Activated CD8-positive, alpha-beta memory T cell treated with anti-CD3 and anti-CD28 coated beads, Interleukin-2, amount 10 ng/mL, durations not matched to agents 7 days and 5 days (primary cell): ENCODE results near the gene FZR1. TPM values are rescaled to one million over a fixed set of nuclear protein-coding genes. Genes with fewer than 3 reads are reported as not detected.
A peak's percentile ranks its signal among the peaks of the same experiment; 100 is the strongest.

Experiments
- ATAC-seq: fragments of 150-1000 bp; cut with Tn5 transposase; one replicate; pipeline ENCODE4 v1.10.0; 2021; ENCODE audit warnings: moderate library complexity
- CTCF ChIA-PET: fragments of 350-600 bp; sonication (Branson Sonifier 250); formaldehyde crosslinking; loops from one replicate; lab custom pipeline; 2021; ENCODE audit warnings: antibody characterized with exemption; lab: Charles Lee
- DNase-seq: peaks from one replicate; pipeline ENCODE4 v3.0.0-alpha.2; 2020
- H3K27ac Mint-ChIP-seq: one replicate; pipeline ENCODE4 v1.8.0; 2021; ENCODE audit warnings: mild to moderate bottlenecking, mixed read lengths
- H3K27me3 Mint-ChIP-seq: one replicate; pipeline ENCODE4 v1.8.0; 2021; ENCODE audit warnings: mixed read lengths
- H3K36me3 Mint-ChIP-seq: one replicate; pipeline ENCODE4 v1.8.0; 2021; ENCODE audit warnings: mild to moderate bottlenecking, mixed read lengths
- H3K4me1 Mint-ChIP-seq: one replicate; pipeline ENCODE4 v1.8.0; 2021; ENCODE audit warnings: mixed read lengths
- H3K4me3 Mint-ChIP-seq: one replicate; pipeline ENCODE4 v1.8.0; 2021; ENCODE audit warnings: mild to moderate bottlenecking, moderate library complexity, mixed read lengths
- H3K9me3 Mint-ChIP-seq: one replicate; pipeline ENCODE4 v1.8.0; 2022; ENCODE audit warnings: low read depth, mixed read lengths
- total RNA-seq, 2 experiments: library from RNA; stranded (reverse); gene quantifications; one replicate each; pipeline ENCODE4 v1.2.3, GENCODE V29; 2021

FZR1 gene
- total RNA-seq, 2 experiments from 2014 or later = 61.4 to 79.1 TPM

DNA sequence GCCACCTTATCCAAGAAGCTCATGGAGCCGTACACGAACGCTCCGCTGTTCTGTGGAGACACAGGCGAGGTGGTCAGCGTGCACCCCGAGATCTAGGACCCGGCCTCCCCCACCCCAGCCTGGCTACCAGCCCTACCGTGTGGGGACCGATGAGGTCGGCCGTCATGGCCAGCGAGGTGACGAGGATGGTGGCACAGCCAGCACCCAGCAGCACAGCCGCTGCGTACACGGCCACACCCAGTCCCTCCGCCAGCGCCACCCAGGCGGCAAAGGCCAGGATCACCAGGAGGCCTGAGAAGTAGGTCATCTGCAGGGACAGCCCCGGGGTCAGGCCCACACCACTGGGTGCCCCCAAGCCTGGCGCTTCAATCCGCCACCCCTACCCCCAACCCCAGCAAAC is 40.0 kb downstream of the FZR1 start:
- CTCF ChIA-PET = interaction anchor here (0.9 to 5.4 kb wide), 10 partner anchors 10 to 241 kb away, joined by 3 to 77 read pairs (median 6); partner anchors contain the start of genes GIPC3 and MFSD12
- DNase-seq = no peak
- H3K36me3 Mint-ChIP-seq = no peaks in the 10 kb centered on the region
- H3K9me3 Mint-ChIP-seq = no peaks in the 10 kb centered on the region
- H3K27ac Mint-ChIP-seq = no peak overlapping the region
- no peaks in the 10 kb centered on the region for H3K27me3 Mint-ChIP-seq
- ATAC-seq = no peak
- H3K4me3 Mint-ChIP-seq = no peak overlapping the region
- peaks cover 6% of the 10 kb centered on the region for H3K4me1 Mint-ChIP-seq

DNA sequence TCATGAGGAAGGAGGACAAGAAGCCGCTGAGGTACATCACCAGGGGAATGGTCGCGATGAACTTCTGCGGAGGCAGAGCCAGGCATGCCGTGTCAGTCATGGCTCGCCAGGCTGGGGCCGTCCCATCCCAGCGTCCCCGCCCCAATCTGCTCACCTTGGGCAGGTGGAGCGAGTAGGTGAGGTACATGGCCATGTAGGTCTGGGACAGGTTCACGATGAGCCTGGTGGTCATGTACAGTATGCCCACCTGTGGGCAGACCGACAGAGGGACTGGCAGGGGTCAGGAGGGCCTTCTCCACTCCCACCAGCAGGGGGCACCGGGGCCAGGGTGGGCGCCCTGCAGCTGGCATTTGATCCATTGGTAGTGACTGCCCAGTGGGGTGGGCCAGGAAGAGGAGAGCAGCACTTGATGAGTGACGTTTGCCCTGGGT is 41.2 kb downstream of the FZR1 start:
- peaks cover 8% of the 10 kb centered on the region for H3K4me1 Mint-ChIP-seq
- no peaks in the 10 kb centered on the region for H3K9me3 Mint-ChIP-seq
- no peaks in the 10 kb centered on the region for H3K27me3 Mint-ChIP-seq
- peak; percentile 56 for DNase-seq
- CTCF ChIA-PET = interaction anchor here (1.2 to 5.4 kb wide), 5 partner anchors 10 to 140 kb away, joined by 3 to 77 read pairs (median 3); partner anchors contain the start of genes DOHH and MFSD12
- no peaks in the 10 kb centered on the region for H3K36me3 Mint-ChIP-seq
- ATAC-seq = no peak
- H3K27ac Mint-ChIP-seq = no peak overlapping the region
- no peak overlapping the region for H3K4me3 Mint-ChIP-seq

DNA sequence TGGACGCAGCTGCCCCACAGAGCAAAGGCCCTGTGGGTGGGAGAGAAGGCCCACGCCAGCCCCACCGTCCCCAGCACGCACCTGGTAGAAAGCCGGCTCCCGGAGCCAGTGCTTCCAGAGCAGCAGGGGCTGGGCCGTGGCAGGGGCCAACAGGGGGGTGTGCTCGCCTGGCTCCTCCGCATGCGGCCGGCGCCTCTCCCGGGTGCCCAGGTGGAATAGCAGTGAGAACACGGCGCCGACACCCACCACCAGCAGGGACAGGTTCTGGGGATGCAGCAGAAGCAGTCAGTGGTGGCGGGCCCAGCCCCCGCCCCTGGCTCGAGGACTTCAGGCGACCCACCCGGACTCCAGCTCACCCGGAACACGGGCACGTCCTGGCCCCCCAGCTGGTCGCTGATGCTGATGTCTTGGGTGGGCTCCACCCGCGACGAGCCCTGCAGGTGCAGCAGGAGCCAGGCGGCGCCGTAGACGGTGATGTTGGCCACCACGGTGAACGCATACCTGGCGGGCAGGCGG is 41.7 kb downstream of the FZR1 start:
- Mint-ChIP-seq H3K27ac (no peak overlapping the region), H3K4me1 (peaks cover 8% of the 10 kb centered on the region), H3K36me3 (no peaks in the 10 kb centered on the region), H3K27me3 (no peaks in the 10 kb centered on the region), H3K4me3 (no peak overlapping the region), H3K9me3 (no peaks in the 10 kb centered on the region)
- DNase-seq = no peak
- ATAC-seq = no peak
- CTCF ChIA-PET = interaction anchor here (1.2 to 5.4 kb wide), 4 partner anchors 9 to 47 kb away, joined by 3 to 77 read pairs (median 4); partner anchors contain the start of genes DOHH and MFSD12

DNA sequence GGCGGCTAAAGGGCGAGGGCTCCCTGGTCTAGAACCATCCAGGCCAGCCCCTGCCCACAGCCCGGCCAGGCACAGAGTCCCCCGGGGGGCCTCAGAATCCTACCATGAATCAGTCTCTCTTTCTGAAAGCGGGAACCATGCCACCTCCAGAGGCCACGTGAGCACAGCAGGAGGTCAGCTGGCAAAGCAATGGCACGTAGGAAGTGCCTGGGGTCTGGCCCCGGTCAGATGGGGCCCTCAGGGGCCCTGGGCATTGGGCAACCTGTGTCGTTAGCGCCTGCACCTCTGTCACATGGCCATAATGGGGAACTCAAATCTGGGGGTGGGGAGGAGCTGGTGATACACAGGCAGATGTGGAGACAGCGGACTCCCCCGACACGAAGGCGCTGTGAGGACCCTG is 42.5 kb downstream of the FZR1 start:
- no peak overlapping the region for H3K4me3 Mint-ChIP-seq
- ATAC-seq (no peak), DNase-seq (no peak)
- peaks cover 12% of the 10 kb centered on the region for H3K4me1 Mint-ChIP-seq
- no peaks in the 10 kb centered on the region for H3K27me3 Mint-ChIP-seq
- no peaks in the 10 kb centered on the region for H3K36me3 Mint-ChIP-seq
- CTCF ChIA-PET = interaction anchor here (1.2 to 5.4 kb wide), 3 partner anchors 9 to 48 kb away, joined by 3 to 77 read pairs (median 3); partner anchors contain the start of genes DOHH and MFSD12
- no peak overlapping the region for H3K27ac Mint-ChIP-seq
- no peaks in the 10 kb centered on the region for H3K9me3 Mint-ChIP-seq

DNA sequence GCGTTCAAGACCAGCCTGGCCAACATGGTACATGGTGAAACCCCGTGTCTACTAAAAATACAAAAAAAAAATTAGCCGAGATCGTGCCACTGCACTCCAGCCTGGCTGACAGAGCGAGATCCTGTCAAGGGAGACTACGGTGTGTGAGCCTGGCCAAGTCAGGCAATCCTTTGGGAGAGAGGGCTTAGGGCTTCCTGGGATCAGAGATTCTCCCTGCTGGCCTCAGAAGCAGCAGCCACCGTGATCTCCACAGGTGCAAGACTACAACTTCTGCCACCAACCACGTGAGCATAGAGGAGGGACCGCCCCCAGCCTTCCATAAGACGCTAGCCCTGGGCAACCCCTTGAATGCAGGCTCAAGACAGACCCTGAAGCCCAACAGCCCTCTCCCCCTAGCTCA is 43.7 kb downstream of the FZR1 start:
- H3K27ac Mint-ChIP-seq = peak overlapping the region; percentile 2
- H3K36me3 Mint-ChIP-seq = no peaks in the 10 kb centered on the region
- no peaks in the 10 kb centered on the region for H3K27me3 Mint-ChIP-seq
- H3K4me3 Mint-ChIP-seq = no peak overlapping the region
- no peak for ATAC-seq
- CTCF ChIA-PET = no interaction called here
- H3K9me3 Mint-ChIP-seq = no peaks in the 10 kb centered on the region
- H3K4me1 Mint-ChIP-seq = peaks cover 20% of the 10 kb centered on the region
- DNase-seq = no peak

DNA sequence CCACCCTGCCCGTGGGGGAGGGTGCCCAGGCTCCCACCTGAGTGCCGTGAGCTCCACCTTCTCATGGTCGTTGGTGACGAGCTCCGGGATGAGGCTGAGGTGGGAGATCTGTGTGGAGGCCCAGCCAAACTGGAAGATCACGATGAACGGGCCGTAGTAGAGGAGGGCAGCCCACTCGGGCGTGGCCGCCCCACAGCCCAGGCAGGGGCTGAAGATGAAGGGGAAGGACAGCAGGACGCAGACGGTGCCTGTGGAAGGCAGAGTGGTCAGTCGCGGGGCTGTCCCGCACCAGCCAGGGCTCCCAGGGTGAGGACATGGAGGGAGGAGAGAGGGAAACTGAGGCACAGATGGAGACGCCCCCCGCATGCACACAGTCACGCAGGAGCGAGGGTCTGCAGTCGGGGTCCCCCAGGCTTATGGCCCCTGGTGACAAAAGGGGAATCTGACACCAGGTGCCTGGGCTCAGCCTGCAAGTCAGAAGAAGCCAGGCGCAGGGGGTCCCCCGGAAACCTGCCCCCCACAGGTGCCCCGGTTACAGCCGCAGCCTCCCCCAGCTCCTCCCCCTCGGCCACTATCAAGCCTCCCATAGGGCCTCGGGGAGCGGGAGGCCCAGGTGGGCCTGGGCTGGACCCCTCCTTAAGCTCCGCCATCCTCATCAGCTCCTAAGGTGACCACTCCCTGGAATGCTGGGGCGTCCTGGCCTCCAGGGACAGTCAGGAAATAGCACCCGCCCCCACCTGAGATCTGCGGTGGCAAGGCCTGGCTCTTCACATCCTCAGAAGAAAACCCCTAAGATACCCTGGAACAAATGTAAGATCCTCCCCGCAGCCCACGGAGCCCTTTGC is 45.1 kb downstream of the FZR1 start:
- Mint-ChIP-seq H3K27ac (no peak overlapping the region), H3K9me3 (no peaks in the 10 kb centered on the region), H3K27me3 (no peaks in the 10 kb centered on the region), H3K4me1 (peaks cover 28% of the 10 kb centered on the region), H3K36me3 (no peaks in the 10 kb centered on the region), H3K4me3 (no peak overlapping the region)
- CTCF ChIA-PET = no interaction called here
- DNase-seq (no peak), ATAC-seq (no peak)

DNA sequence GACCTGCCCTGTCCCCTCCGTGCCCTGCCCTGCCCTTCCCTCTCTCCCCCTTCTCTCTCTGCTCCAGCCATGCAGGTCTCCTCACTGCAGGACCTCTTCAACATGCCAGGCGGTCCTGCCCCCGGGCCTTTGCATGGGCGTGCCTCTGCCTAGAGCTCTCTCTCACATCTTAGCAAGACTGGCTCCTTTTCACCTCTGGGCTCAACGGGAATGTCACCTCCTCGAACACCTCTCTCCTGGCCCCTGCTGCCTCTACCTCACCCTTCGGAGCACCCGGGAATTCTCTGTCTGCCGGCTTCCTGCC is 45.6 kb downstream of the FZR1 start:
- Mint-ChIP-seq H3K4me1 (peaks cover 33% of the 10 kb centered on the region), H3K4me3 (no peak overlapping the region), H3K27ac (no peak overlapping the region), H3K9me3 (no peaks in the 10 kb centered on the region), H3K36me3 (peaks cover 1% of the 10 kb centered on the region), H3K27me3 (no peaks in the 10 kb centered on the region)
- CTCF ChIA-PET = no interaction called here
- DNase-seq (no peak), ATAC-seq (no peak)

DNA sequence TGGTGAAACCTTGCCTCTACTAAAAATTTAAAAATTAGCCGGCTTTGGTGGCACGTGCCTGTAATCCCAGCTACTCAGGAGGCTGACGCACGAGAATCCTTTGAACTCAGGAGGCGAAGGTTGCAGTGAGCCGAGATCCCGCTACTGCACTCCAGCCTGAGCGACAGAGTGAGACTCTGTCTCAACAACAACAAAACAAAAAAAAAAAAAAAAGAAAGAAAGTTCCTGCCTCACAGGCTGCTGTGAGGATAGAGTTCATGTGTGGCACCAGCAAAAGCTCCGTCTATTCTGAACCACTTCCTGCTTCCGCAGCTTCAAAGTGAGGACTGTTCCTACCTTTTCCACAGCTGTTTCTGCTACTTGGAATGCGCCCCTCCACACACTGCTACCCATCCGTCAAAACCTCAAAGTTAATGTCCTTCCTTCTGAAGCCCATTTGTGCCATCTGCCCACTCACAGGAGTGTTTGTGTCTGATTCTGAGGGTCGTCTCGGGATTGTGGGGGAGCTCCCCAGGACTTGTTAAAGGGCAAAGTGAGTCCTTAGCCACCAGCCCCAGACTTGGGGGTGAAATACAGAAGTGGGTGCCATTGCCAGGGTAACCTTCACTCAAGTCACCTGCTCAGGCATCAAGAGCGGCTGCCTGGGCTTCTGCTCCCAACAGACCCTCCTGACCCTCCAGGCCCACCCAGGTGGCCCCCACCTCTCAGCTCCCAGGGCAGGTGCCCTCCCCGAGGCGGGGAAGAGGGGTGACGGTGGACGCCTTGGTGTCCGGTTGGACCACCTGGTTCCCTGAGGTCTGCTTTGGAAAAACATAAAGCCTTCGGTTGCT is 48.4 kb downstream of the FZR1 start:
- Mint-ChIP-seq H3K4me1 (peaks cover 41% of the 10 kb centered on the region), H3K9me3 (no peaks in the 10 kb centered on the region), H3K4me3 (peak overlapping the region; percentile 53), H3K27ac (peak overlapping the region; percentile 92), H3K27me3 (no peaks in the 10 kb centered on the region), H3K36me3 (peaks cover 2% of the 10 kb centered on the region)
- peak; percentile 6 for ATAC-seq
- peak; percentile 65 for DNase-seq
- CTCF ChIA-PET = interaction anchor here (0.6 to 7.1 kb wide), 5 partner anchors 8 to 831 kb away, joined by 3 to 77 read pairs (median 3); partner anchors contain the start of gene TEKTIP1

DNA sequence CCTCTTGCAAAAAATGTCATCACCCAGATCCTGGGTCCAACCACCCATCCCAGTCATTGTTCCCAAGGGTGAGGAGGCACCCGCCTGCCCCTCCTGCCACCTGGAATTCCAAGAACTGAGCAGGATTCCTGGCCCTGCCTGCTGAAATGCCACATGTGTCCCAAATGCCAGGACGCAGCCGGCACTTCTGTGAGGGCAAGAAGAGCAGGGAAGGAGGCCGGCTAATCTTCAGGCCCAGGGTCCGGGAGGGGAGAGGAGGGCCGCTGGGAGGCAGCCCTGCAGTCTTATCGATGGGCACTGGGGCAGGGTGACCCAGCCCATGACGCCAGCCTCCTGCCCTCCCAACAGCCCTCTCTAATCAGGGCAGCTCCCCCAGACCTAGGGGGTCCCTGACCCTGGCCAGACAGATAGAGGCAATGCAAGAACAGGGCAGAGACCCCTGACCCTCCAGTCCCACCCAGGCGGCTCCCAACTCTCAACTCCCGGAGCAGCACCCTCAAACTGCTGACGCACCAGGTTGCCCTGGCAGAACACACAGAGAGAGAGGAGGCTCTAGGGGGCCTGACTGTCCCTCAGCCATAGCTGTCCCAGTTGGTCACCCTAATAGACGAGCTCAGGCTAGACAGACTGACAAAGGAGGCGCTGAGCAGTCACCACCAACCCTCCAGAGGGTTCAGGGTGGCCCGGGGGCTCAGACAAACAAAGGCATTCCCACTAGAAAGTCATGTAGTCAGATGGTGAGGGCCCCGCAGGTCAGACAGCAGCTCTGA is 49.7 kb downstream of the FZR1 start:
- Mint-ChIP-seq H3K27ac (peak overlapping the region; percentile 84), H3K4me1 (peaks cover 41% of the 10 kb centered on the region), H3K4me3 (peak overlapping the region; percentile 92), H3K36me3 (peaks cover 2% of the 10 kb centered on the region), H3K27me3 (no peaks in the 10 kb centered on the region), H3K9me3 (no peaks in the 10 kb centered on the region)
- no peak for DNase-seq
- ATAC-seq = no peak
- CTCF ChIA-PET = interaction anchor here (1.0 to 7.1 kb wide), 6 partner anchors 9 to 251 kb away, joined by 3 to 77 read pairs (median 4); no protein-coding TSS in a partner anchor

DNA sequence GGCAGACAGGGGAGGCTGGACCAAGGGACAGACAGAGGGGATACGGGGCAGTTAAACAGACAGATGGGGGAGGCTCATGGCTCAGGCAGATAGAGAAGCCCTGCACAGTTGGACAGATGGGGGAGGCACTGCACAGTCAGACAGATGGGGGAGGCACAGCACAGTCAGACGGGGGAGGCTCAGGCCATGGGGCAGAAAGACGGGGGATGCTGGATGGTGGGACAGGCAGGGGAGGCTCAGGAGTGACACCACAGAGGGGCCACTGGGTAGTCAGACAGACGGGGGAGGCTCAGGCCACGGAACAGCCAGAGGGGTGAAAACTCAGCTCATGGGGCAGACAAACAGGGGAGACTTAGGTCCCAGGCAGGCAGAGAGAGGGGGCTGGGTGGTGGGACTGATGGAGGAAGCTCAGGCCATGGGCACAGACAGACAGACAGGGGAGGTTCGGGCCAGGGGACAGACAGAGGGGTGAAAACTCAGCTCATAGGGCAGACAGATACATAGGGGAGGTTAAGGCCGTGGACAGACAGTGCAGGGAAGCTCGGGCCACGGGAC is 50.4 kb downstream of the FZR1 start:
- peaks cover 38% of the 10 kb centered on the region for H3K4me1 Mint-ChIP-seq
- H3K27me3 Mint-ChIP-seq = no peaks in the 10 kb centered on the region
- H3K4me3 Mint-ChIP-seq = peak overlapping the region; percentile 92
- ATAC-seq (no peak), DNase-seq (no peak)
- H3K36me3 Mint-ChIP-seq = peaks cover 2% of the 10 kb centered on the region
- peak overlapping the region; percentile 84 for H3K27ac Mint-ChIP-seq
- CTCF ChIA-PET = interaction anchor here (0.8 to 7.1 kb wide), 8 partner anchors 9 to 251 kb away, joined by 3 to 77 read pairs (median 3); no protein-coding TSS in a partner anchor
- H3K9me3 Mint-ChIP-seq = no peaks in the 10 kb centered on the region

DNA sequence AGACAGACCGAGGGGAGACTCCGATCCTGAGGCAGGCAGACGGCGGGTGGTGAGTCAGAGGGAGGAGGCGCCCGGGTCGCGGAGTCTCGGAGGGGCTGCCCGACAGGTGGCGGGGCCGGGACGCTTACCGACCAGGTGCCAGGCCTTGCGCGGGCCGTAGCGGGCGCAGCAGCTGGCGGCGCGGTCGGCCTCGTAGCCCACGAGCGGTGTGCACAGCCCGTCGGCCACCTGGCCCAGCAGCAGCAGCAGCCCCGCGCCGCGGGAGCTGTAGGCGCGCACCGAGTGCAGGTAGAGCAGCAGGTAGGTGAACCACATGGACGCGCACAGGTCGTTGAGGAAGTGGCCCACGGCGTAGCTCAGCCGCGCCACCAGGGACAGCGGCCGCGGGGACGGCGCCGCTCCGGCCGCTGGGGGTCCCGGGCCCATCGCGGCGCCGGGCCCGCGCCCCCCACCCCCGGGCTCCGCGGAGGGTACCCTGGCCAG is 50.9 kb downstream of the FZR1 start:
- Mint-ChIP-seq H3K27me3 (no peaks in the 10 kb centered on the region), H3K9me3 (no peaks in the 10 kb centered on the region), H3K4me1 (peaks cover 38% of the 10 kb centered on the region), H3K36me3 (peaks cover 2% of the 10 kb centered on the region), H3K27ac (peak overlapping the region; percentile 84), H3K4me3 (peak overlapping the region; percentile 92)
- ATAC-seq (peak; percentile 38), DNase-seq (peak; percentile 74)
- CTCF ChIA-PET = interaction anchor here (0.8 to 7.1 kb wide), 8 partner anchors 8 to 252 kb away, joined by 3 to 77 read pairs (median 3); no protein-coding TSS in a partner anchor
